Measurements from ENCODE around the gene CLDN3. TPM values are rescaled to one million over a fixed set of nuclear protein-coding genes. Genes with fewer than 3 reads are reported as not detected.
"Not testable (repeated sequence)": the region's sequence is repeated elsewhere in the genome, so short reads cannot be mapped to it uniquely, and the experiment has no call there.

Gene CLDN3
- total RNA-seq, 1 donor from 2014 or later = not detected

- intact Hi-C loops (cut with micrococcal nuclease); H3K27ac Mint-ChIP-seq; H3K4me1 Mint-ChIP-seq (ENCODE audit: low read depth); H3K36me3 Mint-ChIP-seq (ENCODE audit: low read depth); H3K9me3 Mint-ChIP-seq; H3K27me3 Mint-ChIP-seq (ENCODE audit: low read depth); DNase-seq (ENCODE audit: low spot score); H3K4me3 Mint-ChIP-seq (ENCODE audit: low read depth): not testable (repeated sequence)
Measured at GRCh38 chr7:73791170-73791690, 21.2 kb upstream of the CLDN3 start.

GRCh38 chr7:73789051-73789450 is 19.0 kb upstream of the CLDN3 start:
- H3K4me3 Mint-ChIP-seq (ENCODE audit: low read depth) = no peak overlapping the region
- H3K36me3 Mint-ChIP-seq (ENCODE audit: low read depth) = no peaks in the 10 kb centered on the region
- no peaks in the 10 kb centered on the region for H3K9me3 Mint-ChIP-seq
- H3K27me3 Mint-ChIP-seq (ENCODE audit: low read depth) = peaks cover under 1% of the 10 kb centered on the region
- no peaks in the 10 kb centered on the region for H3K4me1 Mint-ChIP-seq (ENCODE audit: low read depth)
- intact Hi-C loops (cut with micrococcal nuclease) = no loop called here
- no peak for DNase-seq (ENCODE audit: low spot score)
- no peak overlapping the region for H3K27ac Mint-ChIP-seq

DNA sequence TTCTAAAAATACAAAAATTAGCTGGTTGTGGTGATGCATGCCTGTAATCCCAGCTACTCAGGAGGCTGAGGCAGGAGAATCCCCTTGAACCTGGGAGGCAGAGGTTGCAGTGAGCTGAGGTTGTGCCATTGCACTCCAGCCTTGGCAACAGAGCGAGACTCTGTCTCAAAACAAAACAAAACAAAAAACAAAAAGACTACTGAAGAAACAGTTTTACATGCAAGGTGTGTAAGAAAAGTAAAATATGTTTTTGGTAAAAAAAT is 17.6 kb upstream of the CLDN3 start:
- H3K36me3 Mint-ChIP-seq (ENCODE audit: low read depth); H3K4me1 Mint-ChIP-seq (ENCODE audit: low read depth); DNase-seq (ENCODE audit: low spot score); H3K4me3 Mint-ChIP-seq (ENCODE audit: low read depth); H3K27me3 Mint-ChIP-seq (ENCODE audit: low read depth); intact Hi-C loops (cut with micrococcal nuclease); H3K27ac Mint-ChIP-seq; H3K9me3 Mint-ChIP-seq: not testable (repeated sequence)

DNA sequence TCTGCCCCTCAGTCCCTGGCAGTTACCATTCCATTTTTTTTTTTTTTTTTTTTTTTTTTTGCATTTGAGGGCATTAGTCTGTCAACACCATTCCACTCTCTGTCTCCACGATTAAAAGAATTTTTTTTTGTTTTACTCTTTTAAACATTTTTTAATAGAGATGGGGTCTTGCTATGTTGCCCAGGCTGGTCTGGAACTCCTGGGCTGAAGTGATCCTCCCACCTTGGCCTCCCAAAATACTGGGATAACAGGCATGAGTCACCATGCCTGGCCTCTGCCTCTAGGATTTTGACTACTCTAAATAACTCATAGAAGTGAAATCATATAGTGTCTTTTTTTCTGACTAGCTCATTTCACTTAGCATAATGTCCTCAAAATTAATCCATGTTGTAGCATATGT is 16.5 kb upstream of the CLDN3 start:
- intact Hi-C loops (cut with micrococcal nuclease) = no loop called here
- Mint-ChIP-seq H3K4me1 (ENCODE audit: low read depth) (no peaks in the 10 kb centered on the region), H3K9me3 (no peaks in the 10 kb centered on the region), H3K27me3 (ENCODE audit: low read depth) (peaks cover 2% of the 10 kb centered on the region), H3K27ac (no peak overlapping the region), H3K36me3 (ENCODE audit: low read depth) (no peaks in the 10 kb centered on the region), H3K4me3 (ENCODE audit: low read depth) (no peak overlapping the region)
- no peak for DNase-seq (ENCODE audit: low spot score)

- intact Hi-C loops (cut with micrococcal nuclease) = no loop called here
- Mint-ChIP-seq H3K9me3 (no peaks in the 10 kb centered on the region), H3K4me1 (ENCODE audit: low read depth) (peaks cover 5% of the 10 kb centered on the region), H3K4me3 (ENCODE audit: low read depth) (no peak overlapping the region), H3K36me3 (ENCODE audit: low read depth) (no peaks in the 10 kb centered on the region), H3K27ac (no peak overlapping the region), H3K27me3 (ENCODE audit: low read depth) (peaks cover 2% of the 10 kb centered on the region)
- DNase-seq (ENCODE audit: low spot score) = no peak
Measured at GRCh38 chr7:73779517-73779916, 9.4 kb upstream of the CLDN3 start.

GRCh38 chr7:73778801-73779389 is 8.8 kb upstream of the CLDN3 start:
- peaks cover 5% of the 10 kb centered on the region for H3K4me1 Mint-ChIP-seq (ENCODE audit: low read depth)
- no peaks in the 10 kb centered on the region for H3K36me3 Mint-ChIP-seq (ENCODE audit: low read depth)
- intact Hi-C loops (cut with micrococcal nuclease) = no loop called here
- no peaks in the 10 kb centered on the region for H3K9me3 Mint-ChIP-seq
- no peak overlapping the region for H3K27ac Mint-ChIP-seq
- no peak overlapping the region for H3K4me3 Mint-ChIP-seq (ENCODE audit: low read depth)
- H3K27me3 Mint-ChIP-seq (ENCODE audit: low read depth) = no peaks in the 10 kb centered on the region
- no peak for DNase-seq (ENCODE audit: low spot score)

DNA sequence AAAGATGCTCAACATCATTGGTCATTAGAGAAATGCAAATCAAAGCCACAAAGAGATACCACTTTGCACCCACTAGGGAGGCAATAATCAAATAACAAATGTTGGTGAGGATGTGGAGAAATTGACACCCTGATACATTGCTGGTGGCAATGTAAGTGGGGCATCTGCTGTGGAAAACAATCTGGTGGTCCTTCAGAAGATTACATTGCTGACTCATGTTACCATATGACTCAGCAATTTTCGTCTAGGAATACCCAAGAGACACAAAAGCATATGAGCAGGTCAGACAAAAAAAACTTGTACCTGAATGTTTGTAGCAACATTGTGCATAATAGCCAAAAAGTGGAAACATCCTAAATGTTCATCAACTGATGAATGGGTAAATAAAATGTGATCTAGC is 4.9 kb upstream of the CLDN3 start:
- Mint-ChIP-seq H3K36me3 (ENCODE audit: low read depth) (no peaks in the 10 kb centered on the region), H3K27ac (no peak overlapping the region), H3K9me3 (no peaks in the 10 kb centered on the region), H3K4me1 (ENCODE audit: low read depth) (peaks cover 5% of the 10 kb centered on the region), H3K27me3 (ENCODE audit: low read depth) (peaks cover 15% of the 10 kb centered on the region), H3K4me3 (ENCODE audit: low read depth) (no peak overlapping the region)
- intact Hi-C loops (cut with micrococcal nuclease) = no loop called here
- no peak for DNase-seq (ENCODE audit: low spot score)

DNA sequence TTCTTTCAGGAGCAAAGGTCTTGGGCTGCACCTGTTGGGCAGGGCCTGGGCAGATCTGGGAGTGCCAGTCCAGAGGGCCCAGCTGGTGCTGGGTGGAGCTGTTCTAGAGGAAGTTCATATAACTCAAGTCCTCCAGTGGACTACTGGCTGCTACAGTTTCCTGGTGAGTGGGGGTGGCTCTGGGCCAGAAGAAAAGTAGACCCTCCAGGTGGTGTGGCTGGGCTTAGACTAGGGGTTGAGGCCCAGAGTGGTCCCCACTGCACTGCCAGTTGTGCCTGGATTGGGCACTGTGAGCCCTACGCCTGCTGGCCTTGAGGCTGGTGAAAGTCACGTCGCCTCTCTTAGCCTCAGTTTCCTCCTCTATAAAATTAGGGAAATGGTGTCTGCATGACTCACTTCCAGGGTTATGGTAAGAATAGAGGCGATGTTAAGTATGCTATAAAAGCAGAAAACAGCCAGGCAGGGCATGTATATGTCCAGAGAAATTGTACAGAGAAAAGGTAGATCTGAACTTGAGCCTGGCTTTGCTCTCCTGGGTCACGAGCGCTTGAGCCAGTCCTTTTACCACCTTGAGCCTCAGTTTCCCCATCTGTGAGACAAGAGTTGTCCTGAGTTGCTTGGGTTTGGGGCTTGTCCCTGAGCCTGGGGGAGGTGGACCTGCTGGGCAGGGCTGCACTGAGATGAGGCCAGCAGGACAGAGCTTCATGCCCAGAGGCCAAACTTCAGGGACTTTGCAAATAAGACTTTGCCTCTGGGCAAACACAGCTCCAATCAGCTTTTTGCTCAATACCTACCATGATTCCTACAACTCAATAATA is 3.8 kb upstream of the CLDN3 start:
- Mint-ChIP-seq H3K27ac (no peak overlapping the region), H3K4me1 (ENCODE audit: low read depth) (peaks cover 5% of the 10 kb centered on the region)

GRCh38 chr7:73770860-73771670 is 995 bp upstream of the CLDN3 start:
- Mint-ChIP-seq H3K27ac (no peak overlapping the region), H3K4me1 (ENCODE audit: low read depth) (peaks cover 5% of the 10 kb centered on the region), H3K9me3 (no peaks in the 10 kb centered on the region), H3K36me3 (ENCODE audit: low read depth) (no peaks in the 10 kb centered on the region), H3K4me3 (ENCODE audit: low read depth) (no peak overlapping the region), H3K27me3 (ENCODE audit: low read depth) (peaks cover 27% of the 10 kb centered on the region)
- intact Hi-C loops (cut with micrococcal nuclease) = no loop called here
- DNase-seq (ENCODE audit: low spot score) = no peak

More for the DNA sequence above, 3.8 kb upstream of the CLDN3 start:
- Mint-ChIP-seq H3K27me3 (ENCODE audit: low read depth) (peaks cover 15% of the 10 kb centered on the region), H3K9me3 (no peaks in the 10 kb centered on the region), H3K36me3 (ENCODE audit: low read depth) (no peaks in the 10 kb centered on the region), H3K4me3 (ENCODE audit: low read depth) (no peak overlapping the region)
- no peak for DNase-seq (ENCODE audit: low spot score)
- intact Hi-C loops (cut with micrococcal nuclease) = no loop called here

DNA sequence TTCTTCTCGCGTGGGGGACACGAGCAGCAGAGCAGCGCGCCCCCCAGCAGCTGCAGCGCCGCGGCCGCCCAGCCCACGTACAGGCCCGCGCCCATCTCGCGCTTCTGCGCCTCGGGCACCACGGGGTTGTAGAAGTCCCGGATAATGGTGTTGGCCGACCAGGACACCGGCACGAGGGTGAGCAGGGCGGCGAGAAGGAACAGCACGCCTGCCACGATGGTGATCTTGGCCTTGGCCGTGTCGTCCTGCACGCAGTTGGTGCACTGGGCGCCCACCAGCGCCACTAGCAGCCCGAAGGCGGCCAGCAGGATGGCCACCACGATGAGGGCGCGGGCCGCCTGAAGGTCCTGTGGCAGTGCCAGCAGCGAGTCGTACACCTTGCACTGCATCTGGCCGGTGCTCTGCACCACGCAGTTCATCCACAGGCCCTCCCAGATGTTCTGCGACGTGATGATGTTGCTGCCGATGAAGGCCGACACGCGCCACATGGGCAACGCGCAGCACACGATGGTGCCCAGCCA is 529 bp downstream of the CLDN3 start:
- no peaks in the 10 kb centered on the region for H3K36me3 Mint-ChIP-seq (ENCODE audit: low read depth)
- no peak overlapping the region for H3K27ac Mint-ChIP-seq
- H3K4me3 Mint-ChIP-seq (ENCODE audit: low read depth) = no peak overlapping the region
- H3K4me1 Mint-ChIP-seq (ENCODE audit: low read depth) = no peaks in the 10 kb centered on the region
- intact Hi-C loops (cut with micrococcal nuclease) = no loop called here
- no peak for DNase-seq (ENCODE audit: low spot score)
- peaks cover 27% of the 10 kb centered on the region for H3K27me3 Mint-ChIP-seq (ENCODE audit: low read depth)
- H3K9me3 Mint-ChIP-seq = no peaks in the 10 kb centered on the region

DNA sequence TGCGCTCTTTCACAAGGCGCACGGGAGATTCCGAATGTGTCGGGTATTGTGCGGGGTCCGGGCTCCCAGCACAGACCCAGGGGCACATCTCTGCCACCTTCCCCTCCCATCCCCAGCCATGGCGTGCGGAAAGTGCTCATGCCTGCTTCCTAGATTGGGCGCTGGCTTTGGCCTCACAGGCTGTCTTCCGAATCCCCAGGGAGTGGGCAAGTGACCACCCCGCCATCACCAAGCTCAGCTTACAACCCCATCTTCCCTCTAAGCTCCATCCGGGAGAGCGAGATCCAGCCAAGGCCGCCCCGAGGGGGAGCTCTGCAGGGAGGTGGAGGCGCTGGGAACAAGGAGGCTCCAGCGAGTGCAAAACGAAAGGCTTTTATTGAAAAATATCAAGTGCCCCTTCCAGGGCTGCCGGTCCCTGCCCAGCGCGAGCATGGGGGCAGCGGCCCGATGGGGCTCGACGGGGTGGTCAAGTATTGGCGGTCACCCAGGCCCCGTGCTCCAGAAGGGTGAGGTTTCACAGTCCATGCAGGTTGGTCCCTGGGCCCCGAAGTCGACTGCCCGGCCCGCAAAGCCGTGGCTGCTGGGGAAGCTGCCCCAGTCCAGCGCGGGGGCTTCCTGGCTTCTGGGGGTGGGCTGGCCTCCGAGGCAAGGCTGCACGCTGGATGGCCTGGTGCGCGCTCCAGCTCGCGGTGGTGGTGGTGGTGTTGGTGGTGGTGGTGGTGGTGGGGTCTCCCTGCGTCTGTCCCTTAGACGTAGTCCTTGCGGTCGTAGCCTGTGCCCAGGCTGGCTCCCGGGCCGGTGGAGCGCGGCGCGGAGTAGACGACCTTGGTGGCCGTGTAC is 1.2 kb downstream of the CLDN3 start:
- H3K4me1 Mint-ChIP-seq (ENCODE audit: low read depth) = no peaks in the 10 kb centered on the region
- H3K4me3 Mint-ChIP-seq (ENCODE audit: low read depth) = no peak overlapping the region
- intact Hi-C loops (cut with micrococcal nuclease) = no loop called here
- DNase-seq (ENCODE audit: low spot score) = no peak
- no peak overlapping the region for H3K27ac Mint-ChIP-seq
- H3K27me3 Mint-ChIP-seq (ENCODE audit: low read depth) = peaks cover 27% of the 10 kb centered on the region
- H3K36me3 Mint-ChIP-seq (ENCODE audit: low read depth) = no peaks in the 10 kb centered on the region
- H3K9me3 Mint-ChIP-seq = no peaks in the 10 kb centered on the region

DNA sequence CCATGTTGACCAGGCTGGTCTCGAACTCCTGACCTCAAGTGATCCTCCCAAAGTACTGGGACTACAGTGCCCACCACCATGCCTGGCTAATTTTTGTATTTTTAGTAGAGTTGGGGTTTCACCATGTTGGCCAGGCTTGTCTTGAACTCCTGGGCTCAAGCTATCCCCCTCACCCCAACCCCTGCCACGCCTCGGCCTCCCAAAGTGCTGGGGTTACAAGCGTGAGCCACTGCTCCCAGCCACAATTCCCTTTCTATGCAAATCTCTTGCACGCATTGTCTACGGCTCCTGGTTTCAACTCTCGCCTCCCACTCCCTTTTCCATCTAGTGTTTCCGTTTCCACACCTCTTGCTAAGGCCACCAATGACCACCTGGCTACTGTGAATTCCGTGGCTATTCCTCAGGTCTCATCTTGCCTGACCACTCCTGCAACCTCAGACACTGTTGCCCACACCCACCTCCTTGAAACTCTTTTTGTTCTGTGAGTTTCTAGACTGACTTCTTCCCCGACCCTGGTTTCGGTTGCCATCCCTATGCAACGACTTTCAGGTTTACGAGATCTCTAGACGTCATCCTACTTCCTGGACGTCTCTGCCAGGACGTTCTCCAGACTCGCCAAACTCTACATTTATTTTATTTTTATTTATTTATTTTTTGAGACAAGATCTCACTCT is 3.4 kb downstream of the CLDN3 start:
- Mint-ChIP-seq H3K4me3 (ENCODE audit: low read depth) (no peak overlapping the region), H3K27ac (no peak overlapping the region), H3K9me3 (no peaks in the 10 kb centered on the region), H3K4me1 (ENCODE audit: low read depth) (no peaks in the 10 kb centered on the region), H3K36me3 (ENCODE audit: low read depth) (no peaks in the 10 kb centered on the region), H3K27me3 (ENCODE audit: low read depth) (peaks cover 22% of the 10 kb centered on the region)
- intact Hi-C loops (cut with micrococcal nuclease) = no loop called here
- DNase-seq (ENCODE audit: low spot score) = no peak

All from activated T-helper 2 cell treated with anti-CD3 and anti-CD28 coated beads, Interferon-gamma antibody, Interleukin-2, Interleukin-4, amounts not matched to agents 10 μg/mL and 5 μg/mL and 100 μg/mL, durations not matched to agents 14 hours and 24 hours and 36 hours (primary cell).